Measurements from ENCODE around the gene NXT2. TPM values are rescaled to one million over a fixed set of nuclear protein-coding genes. Genes with fewer than 3 reads are reported as not detected.

Gene NXT2
- total and polyA plus RNA-seq, 9 of the 15 experiments (the other 6 are each of a cell fraction or from before 2014, with no cell fraction given): 6.1 to 29.6 (median 14.2) TPM

DNA sequence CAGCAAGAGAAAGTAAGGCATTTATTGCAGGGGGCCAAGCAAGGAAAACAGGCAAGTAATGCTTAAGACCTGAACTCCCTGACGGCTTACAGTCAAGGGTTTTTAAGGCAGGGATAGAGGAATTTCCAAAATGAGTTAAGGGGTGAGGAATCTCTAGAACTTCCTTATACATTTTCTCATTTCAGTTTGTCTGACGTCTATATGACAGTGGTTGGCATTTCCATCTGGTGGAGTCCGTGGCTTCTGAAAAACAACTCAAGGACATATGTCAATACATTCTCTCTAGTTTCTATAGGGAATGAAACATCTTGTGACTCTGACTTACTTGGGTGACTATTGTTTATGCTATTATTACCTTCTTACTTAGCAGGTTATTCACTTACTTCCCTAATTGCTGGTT, 35.5 kb upstream of the NXT2 start:
- H3K27me3 ChIP-seq (ENCODE audit: control insufficient read depth in 2 of 2, insufficient read depth in 2 of 2, low read length in 2 of 2): peaks cover 0 to 5% of the 10 kb centered on the region in 2 experiments; a peak in 3 of 5 replicates
- FAIRE-seq (no peak), DNase-seq (ENCODE audit: extremely low read depth in 1 of 4, low spot score in 3 of 4) (no peak), ATAC-seq (no peak)
- H4K20me1 ChIP-seq (replicated peaks; ENCODE audit: control insufficient read depth, insufficient read depth, low read length): no peaks in the 10 kb centered on the region
- H3K4me3 ChIP-seq: no peak overlapping the region
- H3K9me3 ChIP-seq (replicated peaks; ENCODE audit: control insufficient read depth, insufficient read depth, low read depth, low read length): no peaks in the 10 kb centered on the region
- intact Hi-C loops (cut with micrococcal nuclease): no loop called here
- H3K4me1 ChIP-seq (replicated peaks in 1 of 2; ENCODE audit: control insufficient read depth in 2 of 2, insufficient read depth in 2 of 2, low read length in 2 of 2): no peaks in the 10 kb centered on the region
- no peaks in the 10 kb centered on the region for H3K36me3 ChIP-seq (ENCODE audit: control insufficient read depth, insufficient read depth, low read length)
- ChIA-PET CTCF (ENCODE audit: low intra/inter-chr PET ratio) (no interaction called here), POLR2A (no interaction called here)
- no peak overlapping the region for H3K9ac ChIP-seq (ENCODE audit: insufficient read depth in 1 of 2, low read depth in 2 of 2, low read length in 2 of 2)
- no peak overlapping the region for H2AFZ ChIP-seq (ENCODE audit: low read depth, low read length)
- 0% methylated on average over 3 of the region's 3 CpGs for WGBS (ENCODE audit: insufficient coverage, low coverage, missing lambda C conversion rate)
- TF ChIP-seq ZNF263 (CRISPR knock-in tag; IDR thresholded peaks at IDR 0.05; ENCODE audit: borderline replicate concordance) (no peak), TRIM24 (IDR thresholded peaks at IDR 0.05) (no peak), STAG1 (CRISPR knock-in tag; IDR thresholded peaks at IDR 0.05; ENCODE audit: borderline replicate concordance) (no peak), SMARCA4 (IDR thresholded peaks at IDR 0.05) (no peak), TSHZ1 (CRISPR knock-in tag; IDR thresholded peaks at IDR 0.05) (no peak), DLX4 (CRISPR knock-in tag; IDR thresholded peaks at IDR 0.05) (no peak)
- TF ChIP-seq, protein P1, sequence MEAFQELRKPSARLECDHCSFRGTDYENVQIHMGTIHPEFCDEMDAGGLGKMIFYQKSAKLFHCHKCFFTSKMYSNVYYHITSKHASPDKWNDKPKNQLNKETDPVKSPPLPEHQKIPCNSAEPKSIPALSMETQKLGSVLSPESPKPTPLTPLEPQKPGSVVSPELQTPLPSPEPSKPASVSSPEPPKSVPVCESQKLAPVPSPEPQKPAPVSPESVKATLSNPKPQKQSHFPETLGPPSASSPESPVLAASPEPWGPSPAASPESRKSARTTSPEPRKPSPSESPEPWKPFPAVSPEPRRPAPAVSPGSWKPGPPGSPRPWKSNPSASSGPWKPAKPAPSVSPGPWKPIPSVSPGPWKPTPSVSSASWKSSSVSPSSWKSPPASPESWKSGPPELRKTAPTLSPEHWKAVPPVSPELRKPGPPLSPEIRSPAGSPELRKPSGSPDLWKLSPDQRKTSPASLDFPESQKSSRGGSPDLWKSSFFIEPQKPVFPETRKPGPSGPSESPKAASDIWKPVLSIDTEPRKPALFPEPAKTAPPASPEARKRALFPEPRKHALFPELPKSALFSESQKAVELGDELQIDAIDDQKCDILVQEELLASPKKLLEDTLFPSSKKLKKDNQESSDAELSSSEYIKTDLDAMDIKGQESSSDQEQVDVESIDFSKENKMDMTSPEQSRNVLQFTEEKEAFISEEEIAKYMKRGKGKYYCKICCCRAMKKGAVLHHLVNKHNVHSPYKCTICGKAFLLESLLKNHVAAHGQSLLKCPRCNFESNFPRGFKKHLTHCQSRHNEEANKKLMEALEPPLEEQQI (IDR thresholded peaks at IDR 0.05): no peak
- H3K4me2 ChIP-seq (ENCODE audit: insufficient read depth, low read length): no peak overlapping the region
- no peaks in the 10 kb centered on the region for H3K79me2 ChIP-seq (ENCODE audit: control insufficient read depth, insufficient read depth, low read length)
- no peak overlapping the region for H3K27ac ChIP-seq (ENCODE audit: extremely low read depth, low read depth, low read length)
- in situ Hi-C loops (cut with MboI): loop anchor here (10.0 kb wide), 1 partner anchor 114 kb away; no protein-coding TSS in a partner anchor
- H3K9me1 ChIP-seq (ENCODE audit: control insufficient read depth, insufficient read depth, low read length): no peaks in the 10 kb centered on the region
- no TSS peak for BruUV-seq (replicated peaks)
